ENCODE data around the gene SDCBP2. TPM values are rescaled to one million over a fixed set of nuclear protein-coding genes. Genes with fewer than 3 reads are reported as not detected.
A peak's percentile ranks its signal among the peaks of the same experiment; 100 is the strongest.

Gene SDCBP2
- 1 to 10 TPM; 1.9 to 3.2 (median 2.2) TPM for total RNA-seq

DNA sequence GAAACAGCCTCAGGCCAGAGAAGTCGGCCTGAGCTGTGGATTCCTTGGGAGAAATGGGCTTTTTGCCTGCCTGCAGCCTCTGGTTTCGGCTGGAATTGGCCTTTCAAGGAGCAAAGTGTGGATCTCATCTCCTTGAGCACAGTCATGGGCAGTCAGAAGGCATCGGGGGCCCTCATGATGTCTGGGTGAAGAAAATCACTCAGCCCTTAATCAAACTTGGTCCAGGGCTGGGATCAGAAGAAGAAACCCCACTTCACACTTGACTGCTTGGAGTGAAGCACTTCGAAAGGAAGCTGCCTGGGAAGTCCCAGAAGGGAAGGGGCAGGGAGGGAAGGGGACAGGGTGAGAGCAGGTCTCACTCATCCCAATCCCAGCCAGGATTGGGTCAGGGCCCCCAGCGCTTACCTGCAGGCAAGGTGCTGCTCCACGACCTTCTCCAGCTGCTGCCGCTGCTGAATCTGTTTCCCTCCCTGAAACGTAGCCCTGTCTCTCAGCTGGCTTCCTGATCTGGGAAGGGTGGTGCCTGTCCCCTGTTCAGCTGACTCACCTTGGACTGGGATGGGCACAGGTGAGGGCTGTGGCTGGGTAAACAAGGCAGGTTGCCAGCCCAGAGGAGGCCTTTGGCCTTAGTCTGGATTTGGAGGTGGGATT, at the start of gene SDCBP2:
SDCBP2 (minus strand) TSS at position 460 of the 651 bp plus-strand sequence. CDS start 8,723 bp downstream, outside the sequence.
- Mint-ChIP-seq H3K4me1 (ENCODE audit: low read depth) (peaks cover 35% of the 10 kb centered on the region), H3K4me3 (no peak within 1 kb of the TSS), H3K36me3 (ENCODE audit: insufficient read depth) (peaks cover 14% of the 10 kb centered on the region), H3K9me3 (no peaks in the 10 kb centered on the region), H3K27me3 (ENCODE audit: low read depth) (no peaks in the 10 kb centered on the region)
- ATAC-seq, result no peak
- no peak for DNase-seq

GRCh38 chr20:1378735-1379125, 49.8 kb upstream of the SDCBP2 start:
- no peaks in the 10 kb centered on the region for H3K9me3 Mint-ChIP-seq
- H3K4me1 Mint-ChIP-seq (ENCODE audit: low read depth), result peaks cover 86% of the 10 kb centered on the region
- H3K36me3 Mint-ChIP-seq (ENCODE audit: insufficient read depth), result peaks cover 24% of the 10 kb centered on the region
- DNase-seq (no peak), ATAC-seq (no peak)
- H3K4me3 Mint-ChIP-seq, result no peak overlapping the region
- H3K27me3 Mint-ChIP-seq (ENCODE audit: low read depth), result no peaks in the 10 kb centered on the region

DNA sequence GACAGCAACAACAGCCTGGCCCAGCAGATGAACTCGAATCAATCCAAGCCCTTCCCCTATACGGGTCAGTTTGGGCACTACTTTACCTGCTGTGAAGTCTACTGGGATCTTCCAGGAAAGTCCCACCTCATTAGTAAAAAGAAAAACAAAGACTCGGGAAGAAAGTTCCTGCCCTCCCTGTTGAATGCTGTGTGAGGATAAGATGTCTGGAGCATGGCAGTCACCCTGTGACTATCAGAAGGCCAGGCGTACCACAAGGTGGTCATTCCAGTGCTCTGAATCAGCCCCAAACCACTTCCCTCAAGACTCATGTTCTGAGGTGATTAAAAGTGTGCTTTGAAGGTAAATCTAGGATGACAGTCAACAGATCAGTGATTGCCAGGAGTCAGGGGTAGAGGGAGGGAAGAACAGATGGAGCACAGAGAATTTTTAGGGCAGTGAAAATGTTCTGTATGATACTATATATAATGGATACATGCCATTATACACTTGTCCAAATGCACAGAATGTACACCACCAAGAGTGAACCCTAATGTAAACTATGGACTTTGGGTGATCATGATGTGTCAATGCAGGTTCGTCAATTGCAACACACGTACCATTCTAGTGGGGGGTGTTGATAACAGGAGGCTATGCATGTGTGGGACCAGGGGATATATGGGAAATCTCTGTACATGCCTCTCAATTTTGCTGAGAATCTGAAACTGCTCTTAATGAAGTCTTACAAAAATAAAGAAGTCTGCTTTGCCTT, 49.2 kb upstream of the SDCBP2 start:
- DNase-seq, result no peak

GRCh38 chr20:1377341-1377871, 48.5 kb upstream of the SDCBP2 start:
- H3K27me3 Mint-ChIP-seq (ENCODE audit: low read depth), result no peaks in the 10 kb centered on the region
- no peaks in the 10 kb centered on the region for H3K9me3 Mint-ChIP-seq
- peaks cover 22% of the 10 kb centered on the region for H3K36me3 Mint-ChIP-seq (ENCODE audit: insufficient read depth)
- no peak for DNase-seq
- no peak overlapping the region for H3K4me3 Mint-ChIP-seq
- ATAC-seq, result peak; percentile 82 to 86
- peaks cover 77% of the 10 kb centered on the region for H3K4me1 Mint-ChIP-seq (ENCODE audit: low read depth)

More for the DNA sequence above, 49.2 kb upstream of the SDCBP2 start:
- H3K36me3 Mint-ChIP-seq (ENCODE audit: insufficient read depth), result peaks cover 27% of the 10 kb centered on the region
- no peaks in the 10 kb centered on the region for H3K9me3 Mint-ChIP-seq
- no peaks in the 10 kb centered on the region for H3K27me3 Mint-ChIP-seq (ENCODE audit: low read depth)
- H3K4me3 Mint-ChIP-seq, result no peak overlapping the region
- peaks cover 85% of the 10 kb centered on the region for H3K4me1 Mint-ChIP-seq (ENCODE audit: low read depth)
- peak; percentile 13 to 32 for ATAC-seq

DNA sequence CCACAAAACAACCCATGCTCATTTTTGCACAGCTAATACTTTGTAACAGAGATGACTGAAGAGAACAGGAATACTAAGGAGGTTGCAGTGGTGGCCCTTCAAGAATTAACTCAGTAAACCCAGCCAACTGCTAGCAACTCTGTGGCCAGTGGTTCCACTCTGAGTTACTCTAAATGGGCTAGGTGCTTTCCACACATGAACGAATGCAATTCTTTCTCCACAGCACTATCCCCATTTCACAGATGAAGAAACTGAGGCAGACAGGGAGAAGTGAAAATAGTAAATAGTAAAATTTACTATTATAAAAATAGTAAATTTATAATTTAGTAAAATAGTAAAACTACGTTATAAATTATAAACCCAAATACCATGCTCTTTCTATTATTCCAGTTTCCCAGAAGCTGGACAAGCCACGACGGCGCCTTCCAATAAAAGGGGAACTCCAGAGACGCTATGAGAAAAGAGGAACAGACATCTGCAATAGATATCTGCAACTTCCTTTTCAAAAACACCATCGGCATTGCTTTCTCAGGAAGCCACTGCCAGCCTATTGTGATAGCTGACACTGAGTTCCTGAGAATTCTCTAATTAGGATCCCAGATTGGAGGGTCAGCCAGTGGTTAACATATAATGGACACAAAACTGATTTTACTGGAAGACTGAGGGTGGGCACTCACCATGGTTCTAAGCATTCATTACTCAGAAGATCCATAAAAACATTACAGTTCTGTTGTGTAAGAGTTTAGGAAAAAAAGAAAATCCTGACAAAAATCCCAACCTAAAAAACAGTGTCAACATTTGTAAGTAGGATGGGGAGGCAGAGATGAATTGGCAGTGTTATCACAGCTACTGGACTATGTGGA, 47.7 kb upstream of the SDCBP2 start:
- H3K4me3 Mint-ChIP-seq, result no peak overlapping the region
- no peak for ATAC-seq
- no peak for DNase-seq
- no peaks in the 10 kb centered on the region for H3K9me3 Mint-ChIP-seq
- no peaks in the 10 kb centered on the region for H3K27me3 Mint-ChIP-seq (ENCODE audit: low read depth)
- peaks cover 22% of the 10 kb centered on the region for H3K36me3 Mint-ChIP-seq (ENCODE audit: insufficient read depth)
- peaks cover 70% of the 10 kb centered on the region for H3K4me1 Mint-ChIP-seq (ENCODE audit: low read depth)

DNA sequence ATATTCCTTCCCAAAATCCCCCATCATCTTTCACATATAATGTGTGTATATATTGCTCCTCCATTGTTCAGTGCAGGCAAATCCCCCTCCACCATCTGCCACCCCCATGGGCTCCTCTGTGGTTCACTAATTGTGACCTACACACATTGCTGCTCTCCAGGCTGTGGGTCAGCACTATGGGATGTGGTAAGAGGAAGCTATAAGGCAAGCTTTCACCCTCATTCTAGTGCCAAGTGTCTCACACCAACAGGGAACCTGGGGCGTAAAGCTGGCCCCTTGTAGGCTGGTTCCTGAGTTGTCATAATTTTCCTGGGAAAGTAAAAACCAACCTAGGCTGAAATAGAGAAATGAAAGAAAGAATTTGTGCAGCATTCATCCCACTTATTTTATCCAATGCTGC, 47.1 kb upstream of the SDCBP2 start:
- Mint-ChIP-seq H3K4me3 (no peak overlapping the region), H3K36me3 (ENCODE audit: insufficient read depth) (peaks cover 26% of the 10 kb centered on the region), H3K4me1 (ENCODE audit: low read depth) (peaks cover 63% of the 10 kb centered on the region), H3K27me3 (ENCODE audit: low read depth) (no peaks in the 10 kb centered on the region), H3K9me3 (no peaks in the 10 kb centered on the region)
- no peak for ATAC-seq
- DNase-seq, result no peak

- no peak overlapping the region for H3K4me3 Mint-ChIP-seq
- H3K4me1 Mint-ChIP-seq (ENCODE audit: low read depth), result peaks cover 58% of the 10 kb centered on the region
- peaks cover 26% of the 10 kb centered on the region for H3K36me3 Mint-ChIP-seq (ENCODE audit: insufficient read depth)
Observed at GRCh38 chr20:1375515-1375914, 46.6 kb upstream of the SDCBP2 start.

DNA sequence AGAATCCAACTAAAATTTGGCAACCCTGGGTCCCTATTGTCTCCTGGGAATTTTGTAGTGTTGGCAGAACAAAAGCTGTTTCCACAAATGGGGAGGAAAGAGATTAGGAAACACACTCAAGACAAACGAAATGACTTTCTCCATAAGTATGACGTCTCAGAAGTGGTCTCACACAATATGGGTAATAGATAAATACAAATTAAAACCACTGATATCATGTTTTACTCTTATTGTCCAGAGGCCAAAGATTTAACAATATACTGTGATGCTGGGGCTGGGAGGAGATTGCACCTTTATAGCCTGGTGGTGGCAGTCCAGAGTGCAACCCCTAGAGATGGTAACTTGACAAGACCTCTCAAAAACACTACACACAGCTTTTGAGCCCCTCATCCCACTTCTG, 45.3 kb upstream of the SDCBP2 start:
- ATAC-seq (no peak), DNase-seq (no peak)
- Mint-ChIP-seq H3K4me1 (ENCODE audit: low read depth) (peaks cover 48% of the 10 kb centered on the region), H3K36me3 (ENCODE audit: insufficient read depth) (peaks cover 24% of the 10 kb centered on the region), H3K9me3 (no peaks in the 10 kb centered on the region), H3K27me3 (ENCODE audit: low read depth) (no peaks in the 10 kb centered on the region), H3K4me3 (no peak overlapping the region)

More at GRCh38 chr20:1375515-1375914, 46.6 kb upstream of the SDCBP2 start:
- no peaks in the 10 kb centered on the region for H3K27me3 Mint-ChIP-seq (ENCODE audit: low read depth)
- ATAC-seq (no peak), DNase-seq (no peak)
- no peaks in the 10 kb centered on the region for H3K9me3 Mint-ChIP-seq

GRCh38 chr20:1373614-1374013, 44.7 kb upstream of the SDCBP2 start:
- peaks cover 28% of the 10 kb centered on the region for H3K36me3 Mint-ChIP-seq (ENCODE audit: insufficient read depth)
- no peak for ATAC-seq
- no peaks in the 10 kb centered on the region for H3K27me3 Mint-ChIP-seq (ENCODE audit: low read depth)
- no peaks in the 10 kb centered on the region for H3K9me3 Mint-ChIP-seq
- no peak for DNase-seq
- H3K4me1 Mint-ChIP-seq (ENCODE audit: low read depth), result peaks cover 42% of the 10 kb centered on the region
- no peak overlapping the region for H3K4me3 Mint-ChIP-seq

DNA sequence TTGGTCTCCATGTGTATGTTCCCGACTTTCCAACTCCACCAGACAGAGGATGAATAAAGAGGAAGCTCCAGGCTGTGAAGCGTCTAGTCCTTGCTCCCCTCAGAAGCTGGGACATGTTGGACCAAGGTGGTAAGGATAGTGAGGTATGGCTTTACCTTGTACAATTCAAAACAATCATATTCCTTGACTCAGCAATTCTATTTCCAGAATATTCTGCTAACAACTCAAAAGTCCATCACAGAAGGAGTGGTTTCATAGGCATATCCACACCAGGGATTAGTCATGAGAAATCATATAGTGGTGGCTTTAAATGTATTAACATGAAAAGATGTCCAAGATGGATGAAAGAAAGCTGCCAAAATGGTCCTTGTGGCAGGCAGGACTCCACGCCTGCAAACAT, 44.1 kb upstream of the SDCBP2 start:
- Mint-ChIP-seq H3K36me3 (ENCODE audit: insufficient read depth) (peaks cover 33% of the 10 kb centered on the region), H3K4me1 (ENCODE audit: low read depth) (peaks cover 36% of the 10 kb centered on the region), H3K4me3 (no peak overlapping the region), H3K9me3 (no peaks in the 10 kb centered on the region), H3K27me3 (ENCODE audit: low read depth) (no peaks in the 10 kb centered on the region)
- DNase-seq, result no peak
- no peak for ATAC-seq

GRCh38 chr20:1371830-1372539, 43.0 kb upstream of the SDCBP2 start:
- H3K36me3 Mint-ChIP-seq (ENCODE audit: insufficient read depth), result peaks cover 37% of the 10 kb centered on the region
- ATAC-seq (no peak), DNase-seq (no peak)
- H3K27me3 Mint-ChIP-seq (ENCODE audit: low read depth), result no peaks in the 10 kb centered on the region
- no peak overlapping the region for H3K4me3 Mint-ChIP-seq
- peaks cover 25% of the 10 kb centered on the region for H3K4me1 Mint-ChIP-seq (ENCODE audit: low read depth)
- no peaks in the 10 kb centered on the region for H3K9me3 Mint-ChIP-seq

- Mint-ChIP-seq H3K4me3 (no peak overlapping the region), H3K27me3 (ENCODE audit: low read depth) (no peaks in the 10 kb centered on the region), H3K9me3 (no peaks in the 10 kb centered on the region), H3K36me3 (ENCODE audit: insufficient read depth) (peaks cover 35% of the 10 kb centered on the region), H3K4me1 (ENCODE audit: low read depth) (peaks cover 20% of the 10 kb centered on the region)
- ATAC-seq (no peak), DNase-seq (no peak)
Observed at GRCh38 chr20:1371202-1371782, 42.4 kb upstream of the SDCBP2 start.

DNA sequence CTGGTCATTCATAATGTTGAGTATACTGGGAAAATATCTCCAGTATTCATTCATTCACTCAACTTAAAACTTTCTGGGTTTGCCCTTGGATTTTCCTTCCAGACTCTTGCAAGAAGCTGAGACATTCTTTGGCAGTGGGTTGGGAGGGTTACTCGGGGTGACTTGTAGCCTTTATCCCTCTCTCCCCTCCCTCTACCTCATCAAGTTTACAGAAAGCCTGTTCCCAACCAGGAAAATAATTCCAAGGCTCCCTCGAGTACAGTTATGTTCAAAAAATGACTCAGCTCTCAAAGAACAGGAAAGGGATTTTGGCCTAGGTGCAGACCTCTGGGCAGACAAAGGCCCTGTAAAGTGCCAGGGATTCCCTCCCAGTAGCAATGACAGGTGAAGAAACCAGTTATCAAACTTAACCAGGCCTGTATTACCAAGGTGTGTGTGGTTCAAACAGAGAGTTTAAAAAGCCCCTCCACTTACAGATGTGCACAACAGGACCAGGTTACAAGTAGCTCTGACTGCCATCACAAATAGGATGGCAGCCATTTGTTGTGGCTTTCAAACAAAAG, 41.7 kb upstream of the SDCBP2 start:
- H3K27me3 Mint-ChIP-seq (ENCODE audit: low read depth), result no peaks in the 10 kb centered on the region

More for the DNA sequence above, 41.7 kb upstream of the SDCBP2 start:
- peaks cover 15% of the 10 kb centered on the region for H3K4me1 Mint-ChIP-seq (ENCODE audit: low read depth)
- peaks cover 38% of the 10 kb centered on the region for H3K36me3 Mint-ChIP-seq (ENCODE audit: insufficient read depth)
- H3K9me3 Mint-ChIP-seq, result no peaks in the 10 kb centered on the region
- DNase-seq, result no peak
- no peak overlapping the region for H3K4me3 Mint-ChIP-seq
- no peak for ATAC-seq
